SU-DHL-6 (cell line): ENCODE results near the gene FLNA.

Source experiments
- EZH2phosphoT487 ChIP-seq: fragments of 200-600 bp; sonication (generic), shearing (Covaris generic); conservative IDR thresholded peaks from 2 replicates; pipeline ENCODE4 v1.6.1; 2018; ENCODE audit warnings: mild to moderate bottlenecking, antibody characterized with exemption, low read length, moderate library complexity, mixed read lengths
- TF ChIP-seq, protein P1 (sequence below): fragments of 200-600 bp; sonication (generic); IDR thresholded peaks from one replicate; pipeline ENCODE4 v1.5.1; 2017; ENCODE audit warnings: antibody characterized with exemption, mild to moderate bottlenecking, low read length, moderate library complexity; ENCODE audit not compliant: insufficient read depth, poor library complexity, severe bottlenecking

DNA sequence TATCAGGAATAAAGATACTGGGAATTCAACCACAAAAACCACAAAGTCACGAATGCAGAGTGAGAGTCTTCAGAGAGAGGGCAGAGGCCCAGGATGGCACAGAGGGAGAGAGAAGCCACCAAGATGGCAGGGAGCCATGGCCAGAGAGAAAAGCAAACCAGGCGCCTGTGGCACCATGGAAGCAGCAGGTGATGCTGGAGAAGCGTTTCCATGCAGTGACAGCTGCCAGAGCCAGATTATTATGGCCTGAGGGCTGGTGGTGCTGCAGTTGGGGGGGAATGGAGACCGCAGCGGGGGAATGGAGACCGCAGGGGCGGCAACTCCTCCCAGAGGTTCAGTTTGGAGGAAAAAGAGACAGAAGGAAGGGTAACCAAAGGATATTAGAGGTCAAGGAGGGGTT lies 42.7 kb upstream of the FLNA start:
- TF ChIP-seq, protein P1, sequence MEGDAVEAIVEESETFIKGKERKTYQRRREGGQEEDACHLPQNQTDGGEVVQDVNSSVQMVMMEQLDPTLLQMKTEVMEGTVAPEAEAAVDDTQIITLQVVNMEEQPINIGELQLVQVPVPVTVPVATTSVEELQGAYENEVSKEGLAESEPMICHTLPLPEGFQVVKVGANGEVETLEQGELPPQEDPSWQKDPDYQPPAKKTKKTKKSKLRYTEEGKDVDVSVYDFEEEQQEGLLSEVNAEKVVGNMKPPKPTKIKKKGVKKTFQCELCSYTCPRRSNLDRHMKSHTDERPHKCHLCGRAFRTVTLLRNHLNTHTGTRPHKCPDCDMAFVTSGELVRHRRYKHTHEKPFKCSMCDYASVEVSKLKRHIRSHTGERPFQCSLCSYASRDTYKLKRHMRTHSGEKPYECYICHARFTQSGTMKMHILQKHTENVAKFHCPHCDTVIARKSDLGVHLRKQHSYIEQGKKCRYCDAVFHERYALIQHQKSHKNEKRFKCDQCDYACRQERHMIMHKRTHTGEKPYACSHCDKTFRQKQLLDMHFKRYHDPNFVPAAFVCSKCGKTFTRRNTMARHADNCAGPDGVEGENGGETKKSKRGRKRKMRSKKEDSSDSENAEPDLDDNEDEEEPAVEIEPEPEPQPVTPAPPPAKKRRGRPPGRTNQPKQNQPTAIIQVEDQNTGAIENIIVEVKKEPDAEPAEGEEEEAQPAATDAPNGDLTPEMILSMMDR: no peak
- TF ChIP-seq EZH2phosphoT487: no peak
